Astrocyte (in vitro differentiated cells and primary cell): ENCODE data around the gene KRTAP6-1. TPM values are rescaled to one million over a fixed set of nuclear protein-coding genes. Genes with fewer than 3 reads are reported as not detected.

Experiments used
- DNase-seq: peaks from one replicate; pipeline ENCODE4 v3.0.0-alpha.2; 2010; ENCODE audit warnings: low read depth
- FAIRE-seq: peaks from 2 replicates; lab custom pipeline; 2011; peaks lifted over from hg19 to GRCh38; lab: Jason Lieb, UNC
- H2AFZ ChIP-seq: 2 replicates; pipeline ENCODE4 v1.6.0; 2012; ENCODE audit warnings: low read depth, low read length, inconsistent platforms
- H3K27ac ChIP-seq: 2 replicates; pipeline ENCODE4 v1.5.1; 2011; ENCODE audit warnings: low read depth, low read length, inconsistent platforms
- H3K27me3 ChIP-seq: 2 replicates; pipeline ENCODE4 v1.6.0; 2011; ENCODE audit warnings: low read length, inconsistent platforms; ENCODE audit not compliant: insufficient read depth
- H3K36me3 ChIP-seq: 2 replicates; pipeline ENCODE4 v1.5.1; 2011; ENCODE audit warnings: low read length, inconsistent platforms; ENCODE audit not compliant: insufficient read depth
- H3K4me1 ChIP-seq: 2 replicates; pipeline ENCODE4 v1.5.1; 2011; ENCODE audit warnings: low read length, inconsistent platforms; ENCODE audit not compliant: insufficient read depth
- H3K4me2 ChIP-seq: 2 replicates; pipeline ENCODE4 v1.6.0; 2012; ENCODE audit warnings: low read length, inconsistent platforms
- H3K4me3 ChIP-seq: 2 replicates; pipeline ENCODE4 v1.5.1; 2011; ENCODE audit warnings: low read depth, mild to moderate bottlenecking, low read length, inconsistent platforms; ENCODE audit not compliant: insufficient read depth
- H3K79me2 ChIP-seq: 2 replicates; pipeline ENCODE4 v1.6.0; 2012; ENCODE audit warnings: mild to moderate bottlenecking, low read length, inconsistent platforms; ENCODE audit not compliant: insufficient read depth
- H3K9ac ChIP-seq: 2 replicates; pipeline ENCODE4 v1.6.0; 2012; ENCODE audit warnings: mild to moderate bottlenecking, low read length, inconsistent platforms
- H3K9me3 ChIP-seq: 2 replicates; pipeline ENCODE4 v1.5.1; 2012; ENCODE audit warnings: low read depth, mild to moderate bottlenecking, low read length, inconsistent platforms; ENCODE audit not compliant: insufficient read depth
- H4K20me1 ChIP-seq: 2 replicates; pipeline ENCODE4 v1.6.0; 2012; ENCODE audit warnings: low read length, inconsistent platforms; ENCODE audit not compliant: insufficient read depth
- H3K27ac Mint-ChIP-seq: one replicate; pipeline ENCODE4 v1.8.0; 2021; ENCODE audit warnings: mild to moderate bottlenecking, mixed read lengths; ENCODE audit not compliant: unreplicated experiment
- H3K27me3 Mint-ChIP-seq: one replicate; pipeline ENCODE4 v1.8.0; 2021; ENCODE audit warnings: low read depth, mixed read lengths; ENCODE audit not compliant: unreplicated experiment
- H3K36me3 Mint-ChIP-seq: one replicate; pipeline ENCODE4 v1.8.0; 2021; ENCODE audit warnings: low read depth, mixed read lengths; ENCODE audit not compliant: unreplicated experiment
- H3K4me1 Mint-ChIP-seq: one replicate; pipeline ENCODE4 v1.8.0; 2021; ENCODE audit warnings: low read depth, mixed read lengths; ENCODE audit not compliant: unreplicated experiment
- H3K4me3 Mint-ChIP-seq: one replicate; pipeline ENCODE4 v1.8.0; 2021; ENCODE audit warnings: mild to moderate bottlenecking, moderate library complexity, mixed read lengths; ENCODE audit not compliant: unreplicated experiment
- H3K9me3 Mint-ChIP-seq: one replicate; pipeline ENCODE4 v1.8.0; 2021; ENCODE audit warnings: mild to moderate bottlenecking, mixed read lengths; ENCODE audit not compliant: unreplicated experiment
- CTCF ChIP-seq: IDR thresholded peaks from 2 replicates; pipeline ENCODE4 v1.5.1; 2011; ENCODE audit warnings: low read depth, mild to moderate bottlenecking, inconsistent platforms, low read length, moderate library complexity; ENCODE audit not compliant: insufficient read depth
- EZH2 ChIP-seq: IDR thresholded peaks from 2 replicates; pipeline ENCODE4 v1.6.1; 2012; ENCODE audit warnings: mild to moderate bottlenecking, low read length, inconsistent platforms; ENCODE audit not compliant: insufficient read depth
- total RNA-seq: library from RNA; stranded (reverse); gene quantifications from 2 replicates; pipeline ENCODE4 v1.2.1, GENCODE V29; 2021

Gene KRTAP6-1
- total RNA-seq, 1 donor from 2014 or later = not detected

- no peaks in the 10 kb centered on the region for H3K27me3 ChIP-seq
- H3K4me2 ChIP-seq = no peak within 1 kb of the TSS
- Mint-ChIP-seq H3K4me1 (no peaks in the 10 kb centered on the region), H3K9me3 (no peaks in the 10 kb centered on the region), H3K4me3 (no peak within 1 kb of the TSS), H3K36me3 (no peaks in the 10 kb centered on the region), H3K27ac (no peak within 1 kb of the TSS), H3K27me3 (no peaks in the 10 kb centered on the region)
- no peaks in the 10 kb centered on the region for H3K36me3 ChIP-seq
- no peak for TF ChIP-seq CTCF
- no peak for TF ChIP-seq EZH2
- H3K4me1 ChIP-seq = no peaks in the 10 kb centered on the region
- H3K27ac ChIP-seq = no peak within 1 kb of the TSS
- no peaks in the 10 kb centered on the region for H4K20me1 ChIP-seq
- no peak within 1 kb of the TSS for H3K9ac ChIP-seq
- DNase-seq (no peak), FAIRE-seq (no peak)
- no peaks in the 10 kb centered on the region for H3K79me2 ChIP-seq
- H3K9me3 ChIP-seq = peaks cover 7% of the 10 kb centered on the region
- no peak within 1 kb of the TSS for H3K4me3 ChIP-seq
- H2AFZ ChIP-seq = no peak within 1 kb of the TSS
These were observed 2.4 kb upstream of the KRTAP6-1 start, which contains the start of gene KRTAP20-1 for GRCh38 chr21:30616125-30616524. KRTAP20-1 (plus strand) TSS chr21:30616425; CDS start chr21:30616455, 30 bp downstream.

GRCh38 chr21:30615199-30615598, 1.5 kb upstream of the KRTAP6-1 start:
- H3K27ac Mint-ChIP-seq = no peak overlapping the region
- H4K20me1 ChIP-seq = no peaks in the 10 kb centered on the region
- H3K36me3 Mint-ChIP-seq = no peaks in the 10 kb centered on the region
- no peaks in the 10 kb centered on the region for H3K4me1 ChIP-seq
- no peaks in the 10 kb centered on the region for H3K4me1 Mint-ChIP-seq
- no peak overlapping the region for H3K9ac ChIP-seq
- FAIRE-seq (no peak), DNase-seq (no peak)
- no peak overlapping the region for H2AFZ ChIP-seq
- TF ChIP-seq EZH2 (no peak), CTCF (no peak)
- H3K27me3 Mint-ChIP-seq = no peaks in the 10 kb centered on the region
- no peaks in the 10 kb centered on the region for H3K9me3 Mint-ChIP-seq
- H3K27me3 ChIP-seq = no peaks in the 10 kb centered on the region
- H3K79me2 ChIP-seq = no peaks in the 10 kb centered on the region
- no peak overlapping the region for H3K4me2 ChIP-seq
- peaks cover 5% of the 10 kb centered on the region for H3K9me3 ChIP-seq
- no peak overlapping the region for H3K4me3 ChIP-seq
- no peak overlapping the region for H3K4me3 Mint-ChIP-seq
- H3K27ac ChIP-seq = no peak overlapping the region
- no peaks in the 10 kb centered on the region for H3K36me3 ChIP-seq

GRCh38 chr21:30612132-30612531, 1.6 kb downstream of the KRTAP6-1 start:
- Mint-ChIP-seq H3K4me1 (no peaks in the 10 kb centered on the region), H3K9me3 (no peaks in the 10 kb centered on the region), H3K36me3 (no peaks in the 10 kb centered on the region), H3K27ac (no peak overlapping the region), H3K4me3 (no peak overlapping the region), H3K27me3 (no peaks in the 10 kb centered on the region)
- FAIRE-seq (no peak), DNase-seq (no peak)
- Histone ChIP-seq H3K4me2 (no peak overlapping the region), H3K27ac (no peak overlapping the region), H4K20me1 (no peaks in the 10 kb centered on the region), H3K9me3 (peaks cover 5% of the 10 kb centered on the region), H2AFZ (no peak overlapping the region), H3K9ac (no peak overlapping the region), H3K79me2 (no peaks in the 10 kb centered on the region), H3K4me3 (no peak overlapping the region), H3K36me3 (no peaks in the 10 kb centered on the region), H3K4me1 (no peaks in the 10 kb centered on the region), H3K27me3 (no peaks in the 10 kb centered on the region)
- TF ChIP-seq EZH2 = no peak
- TF ChIP-seq CTCF = no peak
